Lung (tissue), 12 donors: ENCODE results near the gene MYOZ2. TPM values are rescaled to one million over a fixed set of nuclear protein-coding genes. Genes with fewer than 3 reads are reported as not detected.
"Not testable (repeated sequence)": the region's sequence is repeated elsewhere in the genome, so short reads cannot be mapped to it uniquely, and the experiment has no call there.

ENCODE experiments used
- ATAC-seq: fragments of 200-7000 bp; cut with Tn5 transposase; one replicate; pipeline ENCODE4 v1.9.1; 2020; ENCODE audit warnings: moderate number of reproducible peaks; ENCODE audit not compliant: insufficient read depth, low FRiP score
- DNase-seq, 3 donors: peaks; one replicate each; pipeline ENCODE4 v3.0.0-alpha.2; 2013 to 2017
- H3K27ac ChIP-seq, 2 donors: one replicate each; pipeline ENCODE4 v1.5.1; 2013; ENCODE audit warnings: mild to moderate bottlenecking in 2 of 2, moderate library complexity in 2 of 2, control low read depth in 1 of 2, inconsistent platforms in 1 of 2, low read depth in 1 of 2, low read length in 1 of 2
- H3K27me3 ChIP-seq, 3 donors: one replicate each; pipeline ENCODE4 v1.5.1; 2013; ENCODE audit warnings: low read length in 2 of 3; ENCODE audit not compliant: control insufficient read depth in 3 of 3, insufficient read depth in 3 of 3
- H3K36me3 ChIP-seq, 4 donors: one replicate each; pipeline ENCODE4 v1.5.1; 2013; ENCODE audit warnings: low read length in 4 of 4, mild to moderate bottlenecking in 1 of 4, moderate library complexity in 1 of 4; ENCODE audit not compliant: control insufficient read depth in 4 of 4, insufficient read depth in 4 of 4
- H3K4me1 ChIP-seq, 5 donors: one replicate each; pipeline ENCODE4 v1.5.1; 2013; ENCODE audit warnings: low read length in 5 of 5, mild to moderate bottlenecking in 2 of 5, moderate library complexity in 1 of 5; ENCODE audit not compliant: control insufficient read depth in 5 of 5, insufficient read depth in 5 of 5
- H3K4me3 ChIP-seq: one replicate; pipeline ENCODE4 v1.5.1; 2013; ENCODE audit warnings: mild to moderate bottlenecking, control low read depth, moderate library complexity
- H3K9ac ChIP-seq, 2 donors: one replicate each; pipeline ENCODE4 v1.5.1; 2013; ENCODE audit warnings: low read length in 2 of 2, control low read depth in 1 of 2; ENCODE audit not compliant: insufficient read depth in 1 of 2
- H3K9me3 ChIP-seq, 4 donors: one replicate each; pipeline ENCODE4 v1.5.1; 2013; ENCODE audit warnings: low read length in 3 of 4, mild to moderate bottlenecking in 1 of 4, moderate library complexity in 1 of 4; ENCODE audit not compliant: control insufficient read depth in 4 of 4, insufficient read depth in 3 of 4
- CTCF ChIP-seq: IDR thresholded peaks from 2 replicates; pipeline ENCODE4 v1.5.1; 2012; ENCODE audit warnings: mild to moderate bottlenecking; ENCODE audit errors: control extremely low read depth, extremely low read depth
- WGBS, 2 donors: extraction: QIAGEN DNeasy Blood & Tissue Kit; methylation state at CpG; one replicate each; pipeline ENCODE4 v1.1.7; 2013; 5-methylcytosine and 5-hydroxymethylcytosine counted together
- polyA plus RNA-seq, 2 donors: library from polyadenylated mRNA; stranded (reverse); fragments of 200-250 nt; gene quantifications; one replicate each; pipeline ENCODE4 v1.2.1, GENCODE V29; 2013
- total RNA-seq, 2 donors: library from RNA; depleted of rRNA in 1 of 2; stranded (reverse); fragments of >200 nt in 1 of 2; gene quantifications; one replicate each; pipeline ENCODE4 v1.2.1, GENCODE V29; 2014 to 2021
- donor health status: control.
- donor health status: control.
- donor health status: Bipolar disorder and iron deficiency.
- donor health status: healthy.
- donor health status: DM: yes; HTN: yes; CAD: no.

MYOZ2 gene
- total and polyA plus RNA-seq, 4 donors = 0.09 to 0.63 (median 0.14) TPM

GRCh38 chr4:119139822-119140252, 4.2 kb downstream of the MYOZ2 start:
- Histone ChIP-seq H3K9me3 (no peaks in the 10 kb centered on the region), H3K4me3 (no peak overlapping the region), H3K27ac (peak overlapping the region in 1 of 2 donors; percentile 83), H3K36me3 (peaks cover 0 to 2% (median 0%) of the 10 kb centered on the region in 4 donors), H3K4me1 (peaks cover 0 to 4% (median 0%) of the 10 kb centered on the region in 5 donors), H3K27me3 (no peaks in the 10 kb centered on the region), H3K9ac (no peak overlapping the region)
- DNase-seq (no peak), ATAC-seq (no peak)
- 15 to 22% methylated on average over 2 of the region's 2 CpGs for WGBS, 2 donors
- no peak for TF ChIP-seq CTCF

- not testable (repeated sequence) for ATAC-seq, H3K4me3 ChIP-seq, DNase-seq, H3K4me1 ChIP-seq, H3K9me3 ChIP-seq, H3K9ac ChIP-seq, H3K27ac ChIP-seq, H3K36me3 ChIP-seq, H3K27me3 ChIP-seq
- 92 to 95% methylated on average over 4 of the region's 4 CpGs for WGBS, 2 donors
Measured at GRCh38 chr4:119141283-119141682, 5.7 kb downstream of the MYOZ2 start.

GRCh38 chr4:119142833-119143232, 7.2 kb downstream of the MYOZ2 start:
- Histone ChIP-seq H3K27me3 (no peaks in the 10 kb centered on the region), H3K27ac (peak overlapping the region in 1 of 2 donors; percentile 74), H3K36me3 (no peaks in the 10 kb centered on the region), H3K9ac (no peak overlapping the region), H3K4me3 (no peak overlapping the region), H3K9me3 (no peaks in the 10 kb centered on the region), H3K4me1 (peaks cover 0 to 2% (median 0%) of the 10 kb centered on the region in 5 donors)
- no peak for ATAC-seq
- no peak for DNase-seq
- TF ChIP-seq CTCF = no peak

- not testable (repeated sequence) for H3K4me3 ChIP-seq, H3K27me3 ChIP-seq, H3K27ac ChIP-seq, H3K4me1 ChIP-seq, H3K9me3 ChIP-seq, H3K36me3 ChIP-seq, DNase-seq, H3K9ac ChIP-seq, ATAC-seq
- WGBS, 2 donors = 96 to 99% methylated on average over 10 of the region's 10 CpGs
Measured at GRCh38 chr4:119143341-119143740, 7.7 kb downstream of the MYOZ2 start.
